Measurements from ENCODE around the gene EPN1. TPM values are rescaled to one million over a fixed set of nuclear protein-coding genes. Genes with fewer than 3 reads are reported as not detected.

EPN1 gene
- total RNA-seq, 1 experiment from 2014 or later, result 102 TPM

GRCh38 chr19:55688422-55689218 is 13.6 kb downstream of the EPN1 start:
- Mint-ChIP-seq H3K9me3 (ENCODE audit: unreplicated experiment) (no peaks in the 10 kb centered on the region), H3K27ac (ENCODE audit: low read depth, unreplicated experiment) (no peak overlapping the region), H3K36me3 (ENCODE audit: insufficient read depth, unreplicated experiment) (peaks cover 49% of the 10 kb centered on the region), H3K27me3 (ENCODE audit: insufficient read depth, unreplicated experiment) (no peaks in the 10 kb centered on the region), H3K4me1 (ENCODE audit: insufficient read depth, unreplicated experiment) (no peaks in the 10 kb centered on the region), H3K4me3 (ENCODE audit: unreplicated experiment) (no peak overlapping the region)
- BruUV-seq (replicated peaks), result no TSS peak
- ChIA-PET POLR2A (interaction anchor here (1.4 kb wide), 1 partner anchor 12 kb away, joined by 4 read pairs; no protein-coding TSS in a partner anchor), CTCF (no interaction called here)
- TF ChIP-seq, protein P1, sequence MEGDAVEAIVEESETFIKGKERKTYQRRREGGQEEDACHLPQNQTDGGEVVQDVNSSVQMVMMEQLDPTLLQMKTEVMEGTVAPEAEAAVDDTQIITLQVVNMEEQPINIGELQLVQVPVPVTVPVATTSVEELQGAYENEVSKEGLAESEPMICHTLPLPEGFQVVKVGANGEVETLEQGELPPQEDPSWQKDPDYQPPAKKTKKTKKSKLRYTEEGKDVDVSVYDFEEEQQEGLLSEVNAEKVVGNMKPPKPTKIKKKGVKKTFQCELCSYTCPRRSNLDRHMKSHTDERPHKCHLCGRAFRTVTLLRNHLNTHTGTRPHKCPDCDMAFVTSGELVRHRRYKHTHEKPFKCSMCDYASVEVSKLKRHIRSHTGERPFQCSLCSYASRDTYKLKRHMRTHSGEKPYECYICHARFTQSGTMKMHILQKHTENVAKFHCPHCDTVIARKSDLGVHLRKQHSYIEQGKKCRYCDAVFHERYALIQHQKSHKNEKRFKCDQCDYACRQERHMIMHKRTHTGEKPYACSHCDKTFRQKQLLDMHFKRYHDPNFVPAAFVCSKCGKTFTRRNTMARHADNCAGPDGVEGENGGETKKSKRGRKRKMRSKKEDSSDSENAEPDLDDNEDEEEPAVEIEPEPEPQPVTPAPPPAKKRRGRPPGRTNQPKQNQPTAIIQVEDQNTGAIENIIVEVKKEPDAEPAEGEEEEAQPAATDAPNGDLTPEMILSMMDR (IDR thresholded peaks at IDR 0.05; ENCODE audit: unreplicated experiment), result no peak
- intact Hi-C loops (cut with micrococcal nuclease), result no loop called here
- no peak for DNase-seq (ENCODE audit: unreplicated experiment)

DNA sequence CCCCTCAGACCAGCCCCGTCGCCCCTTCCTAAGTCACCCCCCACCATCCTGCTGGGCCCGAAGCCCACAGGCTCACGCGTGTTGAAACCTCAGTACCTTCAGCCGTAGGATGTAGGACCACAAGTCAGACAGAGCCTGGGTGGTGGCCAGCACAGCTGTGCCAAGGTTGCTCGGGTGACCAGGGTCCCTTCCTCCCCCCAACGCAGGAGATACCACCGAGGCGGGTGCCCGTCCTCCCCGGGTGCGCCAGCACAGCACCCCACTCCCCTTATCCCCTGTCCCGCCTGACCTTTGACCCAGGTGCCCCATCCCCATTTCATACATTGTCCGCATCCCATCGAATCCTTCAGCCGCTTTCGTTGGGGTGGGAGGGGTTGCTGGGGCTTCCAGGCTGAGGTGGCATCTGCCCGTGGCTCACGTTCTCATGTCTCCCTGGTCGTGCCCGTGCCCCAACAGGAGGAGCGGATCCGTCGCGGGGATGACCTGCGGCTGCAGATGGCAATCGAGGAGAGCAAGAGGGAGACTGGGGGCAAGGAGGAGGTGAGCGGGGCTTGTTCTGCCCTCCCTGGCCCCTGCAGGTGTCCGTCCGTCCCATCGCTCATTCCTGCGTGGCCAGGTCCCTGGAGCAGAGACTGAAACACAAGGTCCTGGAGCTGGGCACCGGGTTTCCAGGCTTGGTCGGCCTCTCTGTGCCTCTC is 14.5 kb downstream of the EPN1 start:
- BruUV-seq (replicated peaks), result no TSS peak
- CTCF ChIA-PET, result no interaction called here
- POLR2A ChIA-PET, result no interaction called here
- Mint-ChIP-seq H3K4me1 (ENCODE audit: insufficient read depth, unreplicated experiment) (no peaks in the 10 kb centered on the region), H3K9me3 (ENCODE audit: unreplicated experiment) (no peaks in the 10 kb centered on the region), H3K27ac (ENCODE audit: low read depth, unreplicated experiment) (no peak overlapping the region), H3K4me3 (ENCODE audit: unreplicated experiment) (no peak overlapping the region), H3K27me3 (ENCODE audit: insufficient read depth, unreplicated experiment) (no peaks in the 10 kb centered on the region), H3K36me3 (ENCODE audit: insufficient read depth, unreplicated experiment) (peaks cover 50% of the 10 kb centered on the region)
- TF ChIP-seq, protein P1 (IDR thresholded peaks at IDR 0.05; ENCODE audit: unreplicated experiment), result no peak
- no peak for DNase-seq (ENCODE audit: unreplicated experiment)
- intact Hi-C loops (cut with micrococcal nuclease), result no loop called here

DNA sequence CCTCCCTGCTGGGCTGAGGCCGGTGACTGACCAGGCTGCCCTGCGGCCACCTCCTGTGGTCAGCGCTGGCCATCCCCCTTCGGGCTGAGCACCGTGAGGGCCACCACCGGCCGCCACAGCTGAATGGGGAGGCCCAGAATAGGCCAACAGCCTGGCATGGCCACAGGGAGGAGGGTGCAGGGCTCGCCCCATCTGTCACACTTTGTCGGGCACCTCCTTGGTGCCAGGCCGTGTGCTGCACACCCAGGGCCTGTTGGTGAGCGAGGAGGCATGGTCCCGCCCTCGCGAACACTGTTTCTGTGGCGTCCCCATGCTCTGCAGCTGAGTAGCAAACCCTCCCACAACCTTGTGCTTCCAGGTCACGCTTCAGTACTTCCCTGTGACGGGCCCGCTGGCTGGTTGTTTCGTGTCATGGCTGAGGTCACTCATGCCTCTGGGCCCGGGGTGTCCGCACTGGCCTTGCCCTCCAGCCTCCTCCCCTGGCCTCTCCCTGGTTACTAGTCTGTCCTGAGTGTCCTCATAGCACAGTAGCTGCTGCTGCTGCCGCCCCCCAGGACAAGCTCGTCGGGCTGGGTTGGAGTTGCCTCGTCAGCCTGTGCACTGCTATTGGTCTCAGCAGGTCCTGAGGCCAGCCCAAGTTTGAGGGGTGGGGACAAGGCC is 15.2 kb downstream of the EPN1 start:
- Mint-ChIP-seq H3K27ac (ENCODE audit: low read depth, unreplicated experiment) (no peak overlapping the region), H3K4me3 (ENCODE audit: unreplicated experiment) (no peak overlapping the region), H3K36me3 (ENCODE audit: insufficient read depth, unreplicated experiment) (peaks cover 49% of the 10 kb centered on the region), H3K4me1 (ENCODE audit: insufficient read depth, unreplicated experiment) (no peaks in the 10 kb centered on the region), H3K27me3 (ENCODE audit: insufficient read depth, unreplicated experiment) (no peaks in the 10 kb centered on the region), H3K9me3 (ENCODE audit: unreplicated experiment) (no peaks in the 10 kb centered on the region)
- DNase-seq (ENCODE audit: unreplicated experiment), result no peak
- ChIA-PET POLR2A (no interaction called here), CTCF (no interaction called here)
- TF ChIP-seq, protein P1 (IDR thresholded peaks at IDR 0.05; ENCODE audit: unreplicated experiment), result no peak
- no TSS peak for BruUV-seq (replicated peaks)
- intact Hi-C loops (cut with micrococcal nuclease), result no loop called here
